HCT116 (cell line): ENCODE measurements around the gene ELFN2. TPM values are rescaled to one million over a fixed set of nuclear protein-coding genes. Genes with fewer than 3 reads are reported as not detected.

Experiments
- ATAC-seq: fragments of 200-7000 bp; cut with Tn5 transposase; 2 replicates; pipeline ENCODE4 v1.9.1; 2020; ENCODE audit warnings: mild to moderate bottlenecking, moderate library complexity
- BruUV-seq: library from RNA; stranded (reverse); fragments of 400-500 nt; replicated peaks from 2 replicates; lab custom pipeline; 2021; lab: Mats Ljungman, UMichigan
- CTCF ChIA-PET: fragments of 300-600 bp; sonication (Branson Sonifier 250); formaldehyde crosslinking; loops from one replicate; lab custom pipeline; 2021; ENCODE audit warnings: antibody characterized with exemption; lab: Charles Lee
- POLR2A ChIA-PET: fragments of 300-600, 350-600 bp; sonication (Branson Sonifier 250); formaldehyde crosslinking; loops from one replicate; lab custom pipeline; 2021; ENCODE audit warnings: antibody characterized with exemption; lab: Charles Lee
- RAD21 ChIA-PET, 2 experiments: fragments of 300-600 bp; sonication (Branson Sonifier 250); formaldehyde crosslinking; loops; one replicate each; lab custom pipeline; 2023; ENCODE audit warnings: low total read pairs in 2 of 2; ENCODE audit not compliant: uncharacterized antibody in 2 of 2, unreplicated experiment in 2 of 2, low non-redundant PET in 1 of 2; lab: Charles Lee
- DNase-seq: peaks from one replicate; pipeline ENCODE4 v3.0.0-alpha.2; 2010; ENCODE audit warnings: low read depth, low spot score
- H2AFZ ChIP-seq: fragments of 200-600 bp; shearing (Covaris generic), sonication (generic); 2 replicates; pipeline ENCODE4 v1.6.1; 2017; ENCODE audit warnings: low read depth, mixed run types, mixed read lengths, antibody characterized with exemption, low read length; ENCODE audit not compliant: poor library complexity, severe bottlenecking
- H3K27ac ChIP-seq: 2 replicates; pipeline ENCODE4 v1.5.1; 2012; ENCODE audit warnings: low read depth, low read length
- H3K27me3 ChIP-seq: fragments of 200-600 bp; sonication (generic); 2 replicates; pipeline ENCODE4 v1.6.1; 2016; ENCODE audit warnings: mixed run types, low read length, mixed read lengths; ENCODE audit not compliant: insufficient read depth
- H3K36me3 ChIP-seq, 2 experiments: fragments of 200-500 bp in 1 of 2; fragments of 200-600 bp in 1 of 2; sonication (Bioruptor generic) in 1 of 2; sonication (generic) in 1 of 2; 2 replicates each; pipeline versions ENCODE4 v1.5.1 to v1.6.1; 2014 to 2016; ENCODE audit warnings: low read length in 2 of 2, inconsistent platforms in 1 of 2, mixed read lengths in 1 of 2, mixed run types in 1 of 2; ENCODE audit not compliant: insufficient read depth in 2 of 2, control insufficient read depth in 1 of 2
- H3K4me1 ChIP-seq, 2 experiments: fragments of 200-600 bp in 1 of 2; sonication (generic) in 1 of 2; 2 replicates each; pipeline versions ENCODE4 v1.5.1 to v1.6.1; 2012 to 2017; ENCODE audit warnings: low read length in 2 of 2, inconsistent platforms in 1 of 2, mild to moderate bottlenecking in 1 of 2, mixed read lengths in 1 of 2, mixed run types in 1 of 2, moderate library complexity in 1 of 2; ENCODE audit not compliant: insufficient read depth in 2 of 2, control insufficient read depth in 1 of 2
- H3K4me2 ChIP-seq: fragments of 200-600 bp; sonication (generic); 2 replicates; pipeline ENCODE4 v1.6.1; 2017; ENCODE audit warnings: mixed run types, low read length, mixed read lengths
- H3K4me3 ChIP-seq, 2 experiments: fragments of 200-600 bp in 1 of 2; sonication (generic) in 1 of 2; replicated peaks in 1 of 2; 2 replicates each; pipeline ENCODE4 v1.5.1; 2011 to 2016; ENCODE audit warnings: low read length in 2 of 2, control low read depth in 1 of 2, low read depth in 1 of 2, mild to moderate bottlenecking in 1 of 2, mixed read lengths in 1 of 2, mixed run types in 1 of 2
- H3K79me2 ChIP-seq: fragments of 200-600 bp; sonication (generic); 2 replicates; pipeline ENCODE4 v1.6.1; 2017; ENCODE audit warnings: mild to moderate bottlenecking, mixed run types, low read length, moderate library complexity, mixed read lengths; ENCODE audit not compliant: insufficient read depth
- H3K9ac ChIP-seq: fragments of 200-600 bp; sonication (generic); 2 replicates; pipeline ENCODE4 v1.6.1; 2016; ENCODE audit warnings: low read length, mixed read lengths
- H3K9me2 ChIP-seq: fragments of 200-600 bp; sonication (generic), shearing (Covaris generic); 2 replicates; pipeline ENCODE4 v1.6.1; 2017; ENCODE audit warnings: mixed run types, mild to moderate bottlenecking, moderate library complexity; ENCODE audit not compliant: insufficient read depth
- H3K9me3 ChIP-seq, 2 experiments: fragments of 200-500 bp in 1 of 2; fragments of 200-600 bp in 1 of 2; sonication (Bioruptor generic) in 1 of 2; sonication (generic) in 1 of 2; 2 replicates each; pipeline ENCODE4 v1.6.1; 2014 to 2017; ENCODE audit warnings: low read length in 2 of 2, mixed read lengths in 2 of 2, inconsistent platforms in 1 of 2, low read depth in 1 of 2, mild to moderate bottlenecking in 1 of 2, mixed run types in 1 of 2, moderate library complexity in 1 of 2; ENCODE audit not compliant: control insufficient read depth in 1 of 2, insufficient read depth in 1 of 2
- H4K20me1 ChIP-seq: fragments of 200-600 bp; sonication (generic), shearing (Covaris generic); 2 replicates; pipeline ENCODE4 v1.6.1; 2017; ENCODE audit warnings: mixed run types, mild to moderate bottlenecking, moderate library complexity; ENCODE audit not compliant: insufficient read depth
- ATF3 ChIP-seq: IDR thresholded peaks from 2 replicates; pipeline ENCODE4 v1.6.1; 2012
- EGR1 ChIP-seq: IDR thresholded peaks from 2 replicates; pipeline ENCODE4 v1.6.1; 2012; ENCODE audit warnings: low read depth
- ELF1 ChIP-seq: IDR thresholded peaks from 2 replicates; pipeline ENCODE4 v1.6.1; 2012; ENCODE audit warnings: low read depth, borderline replicate concordance
- EZH2 ChIP-seq: fragments of 200-600 bp; sonication (generic); IDR thresholded peaks from 2 replicates; pipeline ENCODE4 v1.6.1; 2017; ENCODE audit warnings: antibody characterized with exemption, mixed run types
- EZH2phosphoT487 ChIP-seq: fragments of 200-600 bp; IDR thresholded peaks from 2 replicates; pipeline ENCODE4 v1.6.1; 2018; ENCODE audit warnings: antibody characterized with exemption, borderline replicate concordance
- FOSL1 ChIP-seq: IDR thresholded peaks from 2 replicates; pipeline ENCODE4 v1.6.1; 2012; ENCODE audit warnings: low read depth
- JUND ChIP-seq: IDR thresholded peaks from 2 replicates; pipeline ENCODE4 v1.6.1; 2012
- POLR2AphosphoS5 ChIP-seq: IDR thresholded peaks from 2 replicates; pipeline ENCODE4 v1.6.1; 2011; ENCODE audit warnings: mild to moderate bottlenecking, low read depth, low read length, moderate library complexity
- RAD21 ChIP-seq: IDR thresholded peaks from 2 replicates; pipeline ENCODE4 v1.6.1; 2012; ENCODE audit warnings: low read depth, mild to moderate bottlenecking
- REST ChIP-seq: IDR thresholded peaks from 2 replicates; pipeline ENCODE4 v1.6.1; 2012; ENCODE audit warnings: low read depth
- SIN3A ChIP-seq: IDR thresholded peaks from 2 replicates; pipeline ENCODE4 v1.6.1; 2012; ENCODE audit warnings: low read depth
- SP1 ChIP-seq: IDR thresholded peaks from 2 replicates; pipeline ENCODE4 v1.6.1; 2012; ENCODE audit warnings: low read depth
- TCF7L2 ChIP-seq: IDR thresholded peaks from 2 replicates; pipeline ENCODE4 v1.7.0; 2011; ENCODE audit warnings: borderline replicate concordance, inconsistent platforms; ENCODE audit not compliant: insufficient read depth, insufficient read length; ENCODE audit errors: extremely low read depth
- ZFX ChIP-seq: fragments of 450-650 bp; IDR thresholded peaks from 2 replicates; pipeline ENCODE4 v1.6.1; 2017
- ZNF274 ChIP-seq: fragments of 200-500 bp; sonication (Bioruptor generic); IDR thresholded peaks from 2 replicates; pipeline ENCODE4 v1.6.1; 2014; ENCODE audit warnings: mild to moderate bottlenecking, low read depth, low read length, inconsistent platforms
- intact Hi-C: fragments of 100-400 bp; cut with micrococcal nuclease; formaldehyde crosslinking; loops from 2 replicates; pipeline ENCODE4 v1.10.0; 2022
- total RNA-seq: library from RNA; stranded (reverse); gene quantifications from one replicate; pipeline ENCODE4 v1.2.1, GENCODE V29; 2021; ENCODE audit not compliant: unreplicated experiment

Gene ELFN2
- total RNA-seq, 1 experiment from 2014 or later: 45.4 TPM

GRCh38 chr22:37352481-37352880, 74.8 kb downstream of the ELFN2 start:
- RAD21 ChIA-PET: no interaction called here
- Histone ChIP-seq H3K27me3 (no peaks in the 10 kb centered on the region), H3K36me3 (no peaks in the 10 kb centered on the region), H3K27ac (no peak overlapping the region), H3K9ac (no peak overlapping the region), H3K4me3 (no peak overlapping the region), H3K4me2 (no peak overlapping the region), H3K9me3 (no peaks in the 10 kb centered on the region), H3K9me2 (no peaks in the 10 kb centered on the region), H3K4me1 (peaks cover 2 to 11% of the 10 kb centered on the region in 2 experiments; a peak in 2 of 4 replicates), H4K20me1 (no peaks in the 10 kb centered on the region), H2AFZ (no peak overlapping the region), H3K79me2 (no peaks in the 10 kb centered on the region)
- ATAC-seq (no peak), DNase-seq (no peak)
- CTCF ChIA-PET: no interaction called here
- POLR2A ChIA-PET: no interaction called here
- no TSS peak for BruUV-seq
- TF ChIP-seq SIN3A (no peak), JUND (no peak), ATF3 (no peak), TCF7L2 (no peak), EGR1 (no peak), ZFX (no peak), ZNF274 (no peak), EZH2phosphoT487 (no peak), EZH2 (no peak), ELF1 (no peak), POLR2AphosphoS5 (no peak), FOSL1 (no peak), RAD21 (no peak), SP1 (no peak), REST (no peak)
- intact Hi-C loops: no loop called here
